DND-41 (cell line): Measurements from ENCODE around the gene DPP9.

Experiments used
- EZH2 ChIP-seq: IDR thresholded peaks from 3 replicates; pipeline ENCODE4 v1.6.1; 2012; ENCODE audit warnings: borderline replicate concordance, low read depth, mild to moderate bottlenecking, moderate library complexity, low read length, inconsistent platforms; ENCODE audit not compliant: severe bottlenecking
- TF ChIP-seq, protein P1 (sequence below): IDR thresholded peaks from 2 replicates; pipeline ENCODE4 v1.5.1; 2012; ENCODE audit warnings: borderline replicate concordance, low read length, moderate library complexity, mild to moderate bottlenecking; ENCODE audit not compliant: poor library complexity, severe bottlenecking; ENCODE audit errors: extremely low read depth

DNA sequence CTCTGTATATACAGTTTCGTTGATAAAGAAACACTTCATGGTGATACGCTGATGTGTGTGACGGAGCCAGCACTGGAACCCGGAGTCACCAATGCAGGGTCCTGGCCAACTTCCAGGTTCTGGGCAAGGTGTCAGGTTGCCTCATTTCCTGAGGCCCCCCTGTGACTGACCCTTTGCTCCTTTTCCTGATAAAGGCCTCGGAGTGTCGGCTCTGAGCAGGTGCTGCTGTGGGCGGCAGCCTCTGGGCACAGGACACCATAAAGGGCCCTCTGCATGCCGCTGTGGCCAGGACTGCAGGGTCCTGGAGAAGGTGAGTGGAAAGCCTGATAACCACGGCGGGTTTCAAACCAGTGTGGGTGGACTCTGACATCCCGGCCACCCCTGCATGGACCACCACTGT is 36.2 kb downstream of the DPP9 start:
- TF ChIP-seq, protein P1, sequence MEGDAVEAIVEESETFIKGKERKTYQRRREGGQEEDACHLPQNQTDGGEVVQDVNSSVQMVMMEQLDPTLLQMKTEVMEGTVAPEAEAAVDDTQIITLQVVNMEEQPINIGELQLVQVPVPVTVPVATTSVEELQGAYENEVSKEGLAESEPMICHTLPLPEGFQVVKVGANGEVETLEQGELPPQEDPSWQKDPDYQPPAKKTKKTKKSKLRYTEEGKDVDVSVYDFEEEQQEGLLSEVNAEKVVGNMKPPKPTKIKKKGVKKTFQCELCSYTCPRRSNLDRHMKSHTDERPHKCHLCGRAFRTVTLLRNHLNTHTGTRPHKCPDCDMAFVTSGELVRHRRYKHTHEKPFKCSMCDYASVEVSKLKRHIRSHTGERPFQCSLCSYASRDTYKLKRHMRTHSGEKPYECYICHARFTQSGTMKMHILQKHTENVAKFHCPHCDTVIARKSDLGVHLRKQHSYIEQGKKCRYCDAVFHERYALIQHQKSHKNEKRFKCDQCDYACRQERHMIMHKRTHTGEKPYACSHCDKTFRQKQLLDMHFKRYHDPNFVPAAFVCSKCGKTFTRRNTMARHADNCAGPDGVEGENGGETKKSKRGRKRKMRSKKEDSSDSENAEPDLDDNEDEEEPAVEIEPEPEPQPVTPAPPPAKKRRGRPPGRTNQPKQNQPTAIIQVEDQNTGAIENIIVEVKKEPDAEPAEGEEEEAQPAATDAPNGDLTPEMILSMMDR = no peak
- TF ChIP-seq EZH2 = no peak
